Activated naive CD4-positive, alpha-beta T cell treated with anti-CD3 and anti-CD28 coated beads for 36 hours (primary cell): ENCODE results near the gene DAPK3. TPM values are rescaled to one million over a fixed set of nuclear protein-coding genes. Genes with fewer than 3 reads are reported as not detected.

Experiments used
- CTCF ChIA-PET: fragments of 350-600 bp; sonication (Branson Sonifier 250); formaldehyde crosslinking; loops from one replicate; lab custom pipeline; 2021; ENCODE audit warnings: antibody characterized with exemption; lab: Charles Lee
- DNase-seq: peaks from one replicate; pipeline ENCODE4 v3.0.0-alpha.2; 2020
- H3K27ac Mint-ChIP-seq: one replicate; pipeline ENCODE4 v1.8.0; 2021; ENCODE audit warnings: mild to moderate bottlenecking, mixed read lengths
- H3K27me3 Mint-ChIP-seq: one replicate; pipeline ENCODE4 v1.8.0; 2021; ENCODE audit warnings: low read depth, mixed read lengths
- H3K36me3 Mint-ChIP-seq: one replicate; pipeline ENCODE4 v1.8.0; 2021; ENCODE audit warnings: low read depth, mixed read lengths
- H3K4me1 Mint-ChIP-seq: one replicate; pipeline ENCODE4 v1.8.0; 2021; ENCODE audit warnings: low read depth, mixed read lengths
- H3K4me3 Mint-ChIP-seq: one replicate; pipeline ENCODE4 v1.8.0; 2021; ENCODE audit warnings: mild to moderate bottlenecking, moderate library complexity, mixed read lengths
- H3K9me3 Mint-ChIP-seq: one replicate; pipeline ENCODE4 v1.8.0; 2021; ENCODE audit warnings: mixed read lengths
- intact Hi-C: fragments of 100-400 bp; cut with micrococcal nuclease; formaldehyde crosslinking; loops from one replicate; pipeline ENCODE4 v1.15.1; 2023
- microRNA-seq: library from miRNA; unstranded; fragments of <30 nt; microRNA quantifications from one replicate; pipeline ENCODE4 v1.2.0, GENCODE V29; 2022; ENCODE audit warnings: borderline microRNAs expressed, borderline replicate concordance
- total RNA-seq, 2 experiments: library from RNA; stranded (reverse); gene quantifications; one replicate each; pipeline ENCODE4 v1.2.3, GENCODE V29; 2021

The DAPK3 gene
- total RNA-seq, 2 experiments from 2014 or later, result 19.3 to 19.6 TPM

DNA sequence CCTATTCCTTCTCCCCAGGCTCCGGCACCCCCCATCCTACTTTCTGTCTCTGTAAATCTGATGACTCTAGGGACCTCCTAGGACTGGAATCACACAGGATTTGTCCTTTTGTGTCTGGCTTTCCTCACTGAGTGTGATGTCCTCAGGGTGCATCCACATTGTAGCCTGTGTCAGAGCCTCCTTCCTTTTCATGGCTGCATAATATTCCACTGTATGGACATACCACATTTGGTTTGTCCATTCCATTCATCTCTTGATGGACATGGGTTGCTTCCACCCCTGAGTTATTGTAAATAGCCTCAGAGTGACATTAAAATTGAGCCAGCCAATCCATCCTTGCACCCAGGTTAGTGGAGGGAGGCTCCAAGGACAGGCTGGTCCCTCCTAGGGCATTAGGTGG, 60.8 kb downstream of the DAPK3 start:
- CTCF ChIA-PET, result no interaction called here
- H3K27ac Mint-ChIP-seq, result no peak overlapping the region
- DNase-seq, result no peak
- H3K4me3 Mint-ChIP-seq, result no peak overlapping the region
- no peaks in the 10 kb centered on the region for H3K4me1 Mint-ChIP-seq
- H3K36me3 Mint-ChIP-seq, result peaks cover 1% of the 10 kb centered on the region
- H3K27me3 Mint-ChIP-seq, result no peaks in the 10 kb centered on the region
- peaks cover 9% of the 10 kb centered on the region for H3K9me3 Mint-ChIP-seq
- intact Hi-C loops, result no loop called here

Small RNAs within 50 kb of the gene (microRNA-seq; reads per million reads assigned to microRNA genes)
- gene MIR637, result not detected

Other genes with a start within 250 kb of the DAPK3 start
- gene APBA3, start 209.4 kb downstream of the DAPK3 start, total RNA-seq, result 10 to 100 TPM; 28.6 to 30.0 TPM
- 10 to 100 TPM; 71.4 to 77.0 TPM for gene MRPL54, start 208.4 kb downstream of the DAPK3 start, total RNA-seq
- not detected for gene RAX2, start 198.9 kb downstream of the DAPK3 start, total RNA-seq
- gene MATK, start 184.7 kb downstream of the DAPK3 start, total RNA-seq, result 10 to 100 TPM; 12.7 to 13.7 TPM
- under 1 TPM in 1 of 2 experiments, not detected in 1; 0.27 TPM for gene ZFR2, start 102.1 kb downstream of the DAPK3 start, total RNA-seq
- gene ATCAY, start 90.4 kb downstream of the DAPK3 start, total RNA-seq, result under 1 TPM in 1 of 2 experiments, not detected in 1; 0.07 TPM
- not detected for gene NMRK2, start 38.0 kb downstream of the DAPK3 start, total RNA-seq
- gene EEF2, start 14.4 kb upstream of the DAPK3 start, total RNA-seq, result 1,000 to 10,000 TPM; 3,747 to 3,914 TPM
- 10 to 100 TPM; 16.1 to 20.1 TPM for gene PIAS4, start 36.6 kb upstream of the DAPK3 start, total RNA-seq
- 10 to 100 TPM; 11.3 to 11.9 TPM for gene ZBTB7A, start 95.8 kb upstream of the DAPK3 start, total RNA-seq
- 100 to 1,000 TPM; 101 to 103 TPM for gene MAP2K2, start 153.0 kb upstream of the DAPK3 start, total RNA-seq
- gene CREB3L3, start 182.5 kb upstream of the DAPK3 start, total RNA-seq, result not detected
- 10 to 100 TPM; 20.0 to 20.1 TPM for gene SIRT6, start 211.5 kb upstream of the DAPK3 start, total RNA-seq
- gene ANKRD24, start 211.6 kb upstream of the DAPK3 start, total RNA-seq, result 1 to 10 TPM; 2.5 to 2.6 TPM